ENCODE measurements around the gene KTN1.

- no peak for TF ChIP-seq ESRRG (CRISPR knock-in tag; IDR thresholded peaks at IDR 0.05)
- no peak for TF ChIP-seq TSHZ2 (CRISPR knock-in tag; IDR thresholded peaks at IDR 0.05)
- no peak for TF ChIP-seq ZFP30 (CRISPR knock-in tag; IDR thresholded peaks at IDR 0.05)
- TF ChIP-seq ZFP3 (CRISPR knock-in tag; IDR thresholded peaks at IDR 0.05), result no peak
- no peak for TF ChIP-seq POU6F1 (CRISPR knock-in tag; IDR thresholded peaks at IDR 0.05; ENCODE audit: borderline replicate concordance, low read depth)
- TF ChIP-seq, protein P1, sequence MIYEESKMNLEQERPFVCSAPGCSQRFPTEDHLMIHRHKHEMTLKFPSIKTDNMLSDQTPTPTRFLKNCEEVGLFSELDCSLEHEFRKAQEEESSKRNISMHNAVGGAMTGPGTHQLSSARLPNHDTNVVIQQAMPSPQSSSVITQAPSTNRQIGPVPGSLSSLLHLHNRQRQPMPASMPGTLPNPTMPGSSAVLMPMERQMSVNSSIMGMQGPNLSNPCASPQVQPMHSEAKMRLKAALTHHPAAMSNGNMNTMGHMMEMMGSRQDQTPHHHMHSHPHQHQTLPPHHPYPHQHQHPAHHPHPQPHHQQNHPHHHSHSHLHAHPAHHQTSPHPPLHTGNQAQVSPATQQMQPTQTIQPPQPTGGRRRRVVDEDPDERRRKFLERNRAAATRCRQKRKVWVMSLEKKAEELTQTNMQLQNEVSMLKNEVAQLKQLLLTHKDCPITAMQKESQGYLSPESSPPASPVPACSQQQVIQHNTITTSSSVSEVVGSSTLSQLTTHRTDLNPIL (CRISPR knock-in tag; IDR thresholded peaks at IDR 0.05; ENCODE audit: low read depth), result no peak
- no peak for TF ChIP-seq ZNF70 (CRISPR knock-in tag; IDR thresholded peaks at IDR 0.05)
- no peak for TF ChIP-seq CSDC2 (CRISPR knock-in tag; IDR thresholded peaks at IDR 0.05)
- no peak for TF ChIP-seq SNAI2 (CRISPR knock-in tag; IDR thresholded peaks at IDR 0.05)
- no peak for TF ChIP-seq BACH2 (CRISPR knock-in tag; IDR thresholded peaks at IDR 0.05; ENCODE audit: borderline replicate concordance)
- no peak for TF ChIP-seq GLIS3 (CRISPR knock-in tag; IDR thresholded peaks at IDR 0.05)
These were observed 126.9 kb downstream of the KTN1 start for GRCh38 chr14:55706893-55707292.
